HUES64 (cell line): ENCODE measurements around the gene LRRC25.
A peak's percentile ranks its signal among the peaks of the same experiment; 100 is the strongest.

Experiments
- H3K27ac ChIP-seq: 2 replicates; pipeline ENCODE4 v1.7.0; 2013; ENCODE audit warnings: low read depth, low read length, inconsistent platforms
- H3K27me3 ChIP-seq: 2 replicates; pipeline ENCODE4 v1.6.1; 2013; ENCODE audit warnings: mild to moderate bottlenecking, low read length; ENCODE audit not compliant: insufficient read depth
- H3K36me3 ChIP-seq: 2 replicates; pipeline ENCODE4 v1.6.1; 2013; ENCODE audit warnings: mild to moderate bottlenecking, low read length; ENCODE audit not compliant: insufficient read depth
- H3K4me1 ChIP-seq: 2 replicates; pipeline ENCODE4 v1.6.1; 2013; ENCODE audit warnings: mild to moderate bottlenecking, low read length, moderate library complexity; ENCODE audit not compliant: insufficient read depth
- H3K4me3 ChIP-seq: 2 replicates; pipeline ENCODE4 v1.5.1; 2013; ENCODE audit warnings: mild to moderate bottlenecking, low read length, moderate library complexity
- H3K9ac ChIP-seq: 2 replicates; pipeline ENCODE4 v1.6.1; 2013; ENCODE audit warnings: mild to moderate bottlenecking, low read depth, low read length
- H3K9me3 ChIP-seq: 2 replicates; pipeline ENCODE4 v1.6.1; 2013; ENCODE audit warnings: low read depth, low read length; ENCODE audit not compliant: insufficient read depth
- WGBS: fragments of 150-250, 120-280 bp; methylation state at CpG from one replicate; pipeline ENCODE4 v1.1.7; 2013; ENCODE audit warnings: missing lambda C conversion rate; 5-methylcytosine and 5-hydroxymethylcytosine counted together

Gene LRRC25

GRCh38 chr19:18428173-18428786, 30.9 kb upstream of the LRRC25 start:
- Histone ChIP-seq H3K36me3 (no peaks in the 10 kb centered on the region), H3K27ac (no peak overlapping the region), H3K9me3 (no peaks in the 10 kb centered on the region), H3K27me3 (no peaks in the 10 kb centered on the region), H3K9ac (no peak overlapping the region), H3K4me3 (peak overlapping the region; percentile 60), H3K4me1 (peaks cover 28% of the 10 kb centered on the region)
- 48% methylated on average over 15 of the region's 17 CpGs for WGBS

GRCh38 chr19:18427743-18428113, 30.3 kb upstream of the LRRC25 start:
- no peaks in the 10 kb centered on the region for H3K27me3 ChIP-seq
- H3K27ac ChIP-seq, result no peak overlapping the region
- 89% methylated on average over 12 of the region's 12 CpGs for WGBS
- no peaks in the 10 kb centered on the region for H3K9me3 ChIP-seq
- H3K4me3 ChIP-seq, result no peak overlapping the region
- H3K4me1 ChIP-seq, result peaks cover 24% of the 10 kb centered on the region
- H3K36me3 ChIP-seq, result no peaks in the 10 kb centered on the region
- H3K9ac ChIP-seq, result no peak overlapping the region

- Histone ChIP-seq H3K27ac (no peak overlapping the region), H3K9me3 (no peaks in the 10 kb centered on the region), H3K4me1 (peaks cover 22% of the 10 kb centered on the region), H3K36me3 (no peaks in the 10 kb centered on the region), H3K4me3 (no peak overlapping the region), H3K27me3 (no peaks in the 10 kb centered on the region), H3K9ac (no peak overlapping the region)
- 94% methylated on average over 16 of the region's 16 CpGs for WGBS
Measured at GRCh38 chr19:18427080-18427742, 29.8 kb upstream of the LRRC25 start.

GRCh38 chr19:18426416-18426767, 29.0 kb upstream of the LRRC25 start:
- H3K36me3 ChIP-seq, result no peaks in the 10 kb centered on the region
- peaks cover 17% of the 10 kb centered on the region for H3K4me1 ChIP-seq
- no peak overlapping the region for H3K27ac ChIP-seq
- H3K4me3 ChIP-seq, result no peak overlapping the region
- no peak overlapping the region for H3K9ac ChIP-seq
- no peaks in the 10 kb centered on the region for H3K27me3 ChIP-seq
- 92% methylated on average over 8 of the region's 8 CpGs for WGBS
- no peaks in the 10 kb centered on the region for H3K9me3 ChIP-seq

- no peak overlapping the region for H3K9ac ChIP-seq
- no peaks in the 10 kb centered on the region for H3K9me3 ChIP-seq
- peaks cover 17% of the 10 kb centered on the region for H3K4me1 ChIP-seq
- 89% methylated on average over 18 of the region's 18 CpGs for WGBS
- no peak overlapping the region for H3K4me3 ChIP-seq
- H3K27me3 ChIP-seq, result peaks cover 2% of the 10 kb centered on the region
- H3K36me3 ChIP-seq, result no peaks in the 10 kb centered on the region
- H3K27ac ChIP-seq, result no peak overlapping the region
Measured at GRCh38 chr19:18425515-18426415, 28.3 kb upstream of the LRRC25 start.

- peaks cover 10% of the 10 kb centered on the region for H3K27me3 ChIP-seq
- 76% methylated on average over 17 of the region's 17 CpGs for WGBS
- H3K9ac ChIP-seq, result no peak overlapping the region
- no peak overlapping the region for H3K4me3 ChIP-seq
- H3K27ac ChIP-seq, result no peak overlapping the region
- H3K9me3 ChIP-seq, result no peaks in the 10 kb centered on the region
- H3K4me1 ChIP-seq, result peaks cover 11% of the 10 kb centered on the region
- no peaks in the 10 kb centered on the region for H3K36me3 ChIP-seq
Measured at GRCh38 chr19:18424890-18425514, 27.6 kb upstream of the LRRC25 start.

- Histone ChIP-seq H3K9me3 (no peaks in the 10 kb centered on the region), H3K4me3 (no peak overlapping the region), H3K36me3 (no peaks in the 10 kb centered on the region), H3K9ac (no peak overlapping the region), H3K4me1 (peaks cover 7% of the 10 kb centered on the region), H3K27me3 (peaks cover 14% of the 10 kb centered on the region), H3K27ac (no peak overlapping the region)
- WGBS, result 76% methylated on average over 22 of the region's 22 CpGs
Measured at GRCh38 chr19:18424122-18424889, 26.9 kb upstream of the LRRC25 start.

- H3K9ac ChIP-seq, result no peak overlapping the region
- H3K27ac ChIP-seq, result no peak overlapping the region
- H3K27me3 ChIP-seq, result peaks cover 20% of the 10 kb centered on the region
- H3K4me3 ChIP-seq, result no peak overlapping the region
- WGBS, result 91% methylated on average over 21 of the region's 21 CpGs
- no peaks in the 10 kb centered on the region for H3K36me3 ChIP-seq
- H3K4me1 ChIP-seq, result peaks cover 10% of the 10 kb centered on the region
- H3K9me3 ChIP-seq, result no peaks in the 10 kb centered on the region
Measured at GRCh38 chr19:18423258-18424020, 26.0 kb upstream of the LRRC25 start.

- Histone ChIP-seq H3K4me3 (no peak overlapping the region), H3K4me1 (peaks cover 14% of the 10 kb centered on the region), H3K9me3 (no peaks in the 10 kb centered on the region), H3K27ac (no peak overlapping the region), H3K27me3 (peaks cover 27% of the 10 kb centered on the region), H3K36me3 (no peaks in the 10 kb centered on the region), H3K9ac (no peak overlapping the region)
- 90% methylated on average over 14 of the region's 14 CpGs for WGBS
Measured at GRCh38 chr19:18422530-18423191, 25.2 kb upstream of the LRRC25 start.
